Measurements from ENCODE around the gene PFDN1.

Gene PFDN1

GRCh38 chr5:140328036-140328764, 25.3 kb upstream of the PFDN1 start:
- no peak for DNase-seq

DNA sequence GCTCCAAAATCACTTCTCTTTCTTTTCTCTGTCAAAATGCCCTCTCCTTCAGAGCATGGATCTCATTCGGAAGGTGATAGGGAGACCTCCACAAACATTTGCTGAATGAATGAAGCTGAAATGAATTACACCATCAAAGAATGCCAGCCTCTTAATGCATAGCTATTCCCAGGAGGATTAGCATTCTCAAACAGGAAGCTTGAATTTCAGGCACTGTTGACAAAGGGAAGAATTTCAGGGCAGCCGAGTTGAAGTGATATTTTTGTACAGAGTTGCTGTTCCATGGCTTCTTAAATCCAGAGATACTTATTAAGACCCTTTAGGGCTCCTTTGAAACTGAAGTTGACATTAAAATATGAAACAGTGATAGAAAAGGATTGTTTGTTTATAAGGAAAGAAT, 24.7 kb upstream of the PFDN1 start:
- no peak for DNase-seq

DNA sequence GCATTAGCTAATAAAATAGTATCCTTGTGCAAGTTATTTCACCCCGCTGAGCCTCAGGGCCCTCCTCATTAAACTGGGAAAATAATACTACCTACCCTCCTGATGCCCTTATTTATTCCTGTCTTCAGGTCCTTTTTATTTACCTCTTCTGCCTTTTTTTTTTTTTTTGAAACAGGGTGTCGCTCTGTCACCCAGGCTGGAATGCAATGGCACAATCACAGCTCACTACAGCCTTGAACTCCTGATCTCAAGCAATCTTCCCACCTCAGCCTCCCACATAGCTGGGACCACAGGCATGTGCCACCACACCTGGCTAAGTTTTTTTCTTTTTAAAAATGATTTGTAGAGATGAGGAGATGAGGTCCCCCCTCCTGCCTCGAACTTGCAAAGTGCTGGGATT, 22.6 kb upstream of the PFDN1 start:
- no peak for DNase-seq

GRCh38 chr5:140324617-140325241, 21.8 kb upstream of the PFDN1 start:
- no peak for DNase-seq

GRCh38 chr5:140324041-140324600, 21.2 kb upstream of the PFDN1 start:
- DNase-seq: no peak

- no peak for DNase-seq
Observed at GRCh38 chr5:140322751-140323731, 20.1 kb upstream of the PFDN1 start.

DNA sequence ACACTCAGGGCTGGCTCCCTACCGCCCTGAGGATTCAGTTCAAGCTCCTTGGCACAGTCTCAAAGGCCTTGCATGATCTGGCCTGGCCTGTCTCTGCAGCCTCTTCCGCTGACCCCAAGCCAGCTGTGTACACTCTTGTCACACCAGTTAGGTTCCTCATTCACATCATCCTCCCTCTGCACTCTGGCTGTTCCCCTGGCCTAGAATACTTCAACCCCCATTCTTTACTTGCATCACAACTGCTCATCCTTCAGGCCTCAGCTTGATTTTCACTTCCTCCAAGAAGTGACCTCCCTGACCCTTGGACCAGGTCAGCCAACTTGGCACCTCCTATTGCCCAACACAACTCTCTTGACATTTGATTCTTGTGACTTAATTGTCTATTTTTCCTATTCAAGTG, 18.9 kb upstream of the PFDN1 start:
- DNase-seq: no peak

DNA sequence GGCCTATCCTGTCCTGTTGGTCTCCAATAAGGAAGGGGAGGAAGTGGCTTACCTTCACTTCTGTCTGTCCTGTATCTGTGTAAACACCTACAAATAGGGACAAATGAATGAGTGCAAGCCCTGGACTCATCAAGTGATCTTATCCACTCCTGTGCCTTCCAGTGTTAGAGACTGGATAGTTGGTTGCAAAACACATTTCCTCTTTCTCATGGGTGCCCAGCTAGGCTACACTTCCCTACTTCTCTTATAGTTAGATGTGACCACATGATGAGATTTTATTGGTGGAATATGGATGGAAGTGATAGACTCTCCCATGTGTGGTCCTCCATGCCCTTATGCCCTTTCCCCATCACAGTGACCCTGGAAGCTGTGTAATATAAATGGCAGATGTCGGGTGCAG, 16.9 kb upstream of the PFDN1 start:
- DNase-seq: no peak

- DNase-seq: no peak
Observed at GRCh38 chr5:140318792-140319191, 15.9 kb upstream of the PFDN1 start.

DNA sequence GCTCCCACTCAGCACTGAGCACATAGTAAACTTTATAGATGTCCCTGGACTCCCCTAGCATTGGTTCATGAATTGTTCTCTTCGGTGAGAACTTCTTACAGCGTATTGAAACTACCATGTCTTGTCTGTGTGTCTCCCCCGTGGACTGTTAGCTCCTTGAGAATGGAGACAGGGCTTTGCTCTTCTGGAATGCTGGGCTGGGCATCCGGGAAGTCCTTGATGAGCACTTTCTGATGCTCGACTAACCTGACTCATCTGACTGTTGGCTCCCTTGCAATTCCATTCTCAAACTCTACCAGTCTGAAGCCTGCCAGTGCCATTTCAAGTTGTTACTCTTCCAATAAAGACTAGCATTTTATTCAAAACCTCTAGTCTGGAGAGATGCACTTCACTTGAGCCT, 15.0 kb upstream of the PFDN1 start:
- no peak for DNase-seq

DNA sequence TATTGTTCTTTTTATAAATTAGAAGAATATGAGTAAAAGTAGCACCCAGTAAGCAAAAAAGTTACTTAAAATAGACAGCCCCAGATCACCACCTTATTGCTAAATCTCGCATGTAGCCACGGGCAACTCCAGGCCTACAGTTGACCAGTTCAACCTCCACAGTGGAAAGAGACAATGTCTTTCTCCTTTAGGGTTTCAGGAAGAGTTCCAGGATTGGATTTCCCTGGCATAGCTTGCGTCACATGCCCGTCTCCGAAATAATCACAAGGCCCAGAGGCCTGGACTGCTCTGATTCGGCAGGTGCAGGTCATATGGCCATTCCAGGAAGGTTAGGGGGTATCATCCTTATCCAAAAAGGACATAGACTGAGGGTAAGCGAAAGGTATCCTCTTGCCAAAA, 9.9 kb upstream of the PFDN1 start:
- DNase-seq: no peak

- no peak for DNase-seq
Observed at GRCh38 chr5:140312067-140312790, 9.3 kb upstream of the PFDN1 start.

DNA sequence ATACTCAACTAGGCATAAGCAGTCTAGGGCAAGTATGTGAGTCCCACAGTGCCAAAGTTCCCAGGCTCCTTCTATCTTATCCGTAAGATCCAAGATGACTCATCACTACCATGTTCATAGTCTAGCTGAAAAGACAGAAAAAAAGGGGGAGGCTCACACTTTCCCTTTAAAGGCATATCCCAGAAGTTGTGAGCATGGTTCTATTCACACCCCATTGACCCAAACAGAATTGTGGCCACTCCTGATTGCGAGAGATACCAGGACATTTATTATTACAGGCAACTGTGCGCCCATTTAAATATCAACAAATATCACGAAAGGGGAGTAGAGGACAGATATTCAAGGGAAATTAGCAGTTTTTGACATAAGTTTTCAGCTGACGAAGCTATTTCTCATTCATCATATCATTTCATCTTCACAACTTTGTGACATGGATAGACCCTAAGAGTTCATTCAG, 8.1 kb upstream of the PFDN1 start:
- no peak for DNase-seq

- no peak for DNase-seq
Observed at GRCh38 chr5:140310434-140310833, 7.5 kb upstream of the PFDN1 start.

GRCh38 chr5:140309706-140310249, 6.9 kb upstream of the PFDN1 start:
- no peak for DNase-seq

GRCh38 chr5:140305471-140305870, 2.6 kb upstream of the PFDN1 start:
- no peak for DNase-seq

DNA sequence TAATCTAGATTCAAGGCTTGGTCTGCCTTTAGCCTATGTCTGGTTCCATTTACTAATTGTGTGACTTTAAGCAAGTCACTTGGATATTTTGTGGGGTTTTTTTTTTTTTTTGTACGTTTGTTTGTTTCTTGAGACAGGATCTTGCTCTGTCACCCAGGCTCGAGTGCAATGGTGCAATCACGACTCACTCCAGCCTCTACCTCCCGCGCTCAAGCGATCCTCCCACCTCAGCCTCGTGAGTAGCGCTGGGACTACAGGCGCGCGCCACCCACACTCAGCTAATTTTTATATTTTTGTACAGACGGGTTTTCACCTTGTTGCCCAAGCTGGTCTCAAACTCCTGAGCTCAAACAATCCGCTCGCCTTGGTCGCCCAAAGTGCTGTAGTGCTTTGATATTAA, 1.1 kb upstream of the PFDN1 start:
- DNase-seq: no peak

- no peak for DNase-seq
Observed at GRCh38 chr5:140301136-140301535, 1.8 kb downstream of the PFDN1 start.

- DNase-seq: no peak
Observed at GRCh38 chr5:140299056-140299455, 3.8 kb downstream of the PFDN1 start.

DNA sequence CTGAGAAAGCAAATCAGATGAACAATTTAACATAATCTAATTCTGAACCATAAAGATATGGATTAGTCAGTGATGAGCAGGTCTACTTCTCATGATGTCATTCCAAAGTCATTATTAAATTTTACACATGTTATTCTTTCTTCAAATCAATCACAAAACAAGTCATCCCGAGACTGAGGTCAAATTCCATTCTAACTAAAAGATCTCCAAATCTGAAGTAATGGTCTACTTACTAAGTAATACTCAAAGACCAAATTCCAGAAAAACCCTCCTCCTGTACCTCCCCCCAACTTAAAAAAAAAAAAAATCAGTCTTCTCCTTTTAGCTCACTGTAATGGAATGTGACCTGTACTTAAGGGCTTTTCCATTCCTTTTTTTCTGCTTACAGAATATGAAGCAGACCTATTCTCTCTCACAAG, 4.7 kb downstream of the PFDN1 start:
- no peak for DNase-seq

DNA sequence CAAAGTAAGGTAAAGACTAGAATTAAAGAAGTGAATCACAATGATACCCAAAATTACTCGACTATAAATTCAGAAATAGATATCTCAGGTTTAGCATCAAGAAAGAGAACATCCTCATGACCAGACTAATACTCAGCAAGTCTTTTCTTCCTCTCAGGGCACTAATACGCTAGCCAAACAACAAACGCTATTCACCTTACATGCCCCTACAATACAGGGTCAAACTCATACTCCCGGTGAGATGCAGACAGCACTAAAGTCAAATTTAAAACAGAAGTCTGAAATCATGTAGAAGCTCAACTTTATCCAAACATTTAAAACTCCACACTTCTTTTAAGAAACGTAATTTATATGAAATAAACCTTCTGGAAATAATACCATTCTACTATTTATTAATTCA, 5.6 kb downstream of the PFDN1 start:
- no peak for DNase-seq

GRCh38 chr5:140296289-140296688, 6.6 kb downstream of the PFDN1 start:
- no peak for DNase-seq
